HEK293T (cell line): ENCODE data around the gene RNF40.

Experiments
- CTCF ChIA-PET: fragments of 350-600 bp; formaldehyde crosslinking; extraction: SDS; loops from one replicate; lab custom pipeline; 2021; ENCODE audit warnings: antibody characterized with exemption, inconsistent platforms; lab: Yijun Ruan, JAX
- POLR2A ChIA-PET: fragments of 350-600 bp; formaldehyde crosslinking; extraction: SDS; loops from one replicate; lab custom pipeline; 2020; ENCODE audit warnings: antibody characterized with exemption, inconsistent platforms; lab: Yijun Ruan, JAX
- DNase-seq: peaks from one replicate; pipeline ENCODE4 v3.0.0; 2012; ENCODE audit warnings: mixed read lengths; ENCODE audit errors: extremely low spot score
- ARNT ChIP-seq: fragments of 450-650 bp; IDR thresholded peaks from 2 replicates; pipeline ENCODE4 v1.6.1; 2017; ENCODE audit warnings: mild to moderate bottlenecking
- BHLHE40 ChIP-seq: fragments of 450-650 bp; IDR thresholded peaks from 2 replicates; pipeline ENCODE4 v1.6.1; 2016; ENCODE audit warnings: mild to moderate bottlenecking, moderate library complexity, borderline replicate concordance
- CTBP1 ChIP-seq: fragments of 450-650 bp; IDR thresholded peaks from 2 replicates; pipeline ENCODE4 v1.6.1; 2016; ENCODE audit warnings: borderline replicate concordance
- ELF4 ChIP-seq: fragments of 450-650 bp; IDR thresholded peaks from 2 replicates; pipeline ENCODE4 v1.6.1; 2017; ENCODE audit warnings: antibody characterized with exemption
- FOXA1 ChIP-seq: fragments of 450-650 bp; IDR thresholded peaks from 2 replicates; pipeline ENCODE4 v1.6.1; 2016; ENCODE audit warnings: mild to moderate bottlenecking
- FOXK2 ChIP-seq: fragments of 450-650 bp; IDR thresholded peaks from 2 replicates; pipeline ENCODE4 v1.6.1; 2016; ENCODE audit warnings: mild to moderate bottlenecking
- FOXM1 ChIP-seq: fragments of 450-650 bp; IDR thresholded peaks from 2 replicates; pipeline ENCODE4 v1.6.1; 2017; ENCODE audit warnings: mild to moderate bottlenecking, borderline replicate concordance
- HDGF ChIP-seq: fragments of 450-650 bp; IDR thresholded peaks from 2 replicates; pipeline ENCODE4 v1.6.1; 2017; ENCODE audit warnings: antibody characterized with exemption, borderline replicate concordance
- L3MBTL2 ChIP-seq: fragments of 450-650 bp; conservative IDR thresholded peaks from 2 replicates; pipeline ENCODE4 v1.6.1; 2016; ENCODE audit warnings: mild to moderate bottlenecking
- LEF1 ChIP-seq: fragments of 450-650 bp; IDR thresholded peaks from 2 replicates; pipeline ENCODE4 v1.6.1; 2017; ENCODE audit warnings: mild to moderate bottlenecking, borderline replicate concordance
- NFRKB ChIP-seq: fragments of 450-650 bp; IDR thresholded peaks from 2 replicates; pipeline ENCODE4 v1.6.1; 2016; ENCODE audit warnings: mild to moderate bottlenecking, moderate library complexity
- SP1 ChIP-seq: fragments of 450-650 bp; IDR thresholded peaks from 2 replicates; pipeline ENCODE4 v1.6.1; 2017
- SUZ12 ChIP-seq: fragments of 450-650 bp; IDR thresholded peaks from 2 replicates; pipeline ENCODE4 v1.6.1; 2016; ENCODE audit warnings: mild to moderate bottlenecking
- TARDBP ChIP-seq: fragments of 450-650 bp; IDR thresholded peaks from 2 replicates; pipeline ENCODE4 v1.6.1; 2016
- ZNF384 ChIP-seq: fragments of 450-650 bp; IDR thresholded peaks from 2 replicates; pipeline ENCODE4 v1.6.1; 2016
- TF ChIP-seq, protein P1 (sequence below): fragments of 450-650 bp; IDR thresholded peaks from 2 replicates; pipeline ENCODE4 v1.6.1; 2016

Gene RNF40

DNA sequence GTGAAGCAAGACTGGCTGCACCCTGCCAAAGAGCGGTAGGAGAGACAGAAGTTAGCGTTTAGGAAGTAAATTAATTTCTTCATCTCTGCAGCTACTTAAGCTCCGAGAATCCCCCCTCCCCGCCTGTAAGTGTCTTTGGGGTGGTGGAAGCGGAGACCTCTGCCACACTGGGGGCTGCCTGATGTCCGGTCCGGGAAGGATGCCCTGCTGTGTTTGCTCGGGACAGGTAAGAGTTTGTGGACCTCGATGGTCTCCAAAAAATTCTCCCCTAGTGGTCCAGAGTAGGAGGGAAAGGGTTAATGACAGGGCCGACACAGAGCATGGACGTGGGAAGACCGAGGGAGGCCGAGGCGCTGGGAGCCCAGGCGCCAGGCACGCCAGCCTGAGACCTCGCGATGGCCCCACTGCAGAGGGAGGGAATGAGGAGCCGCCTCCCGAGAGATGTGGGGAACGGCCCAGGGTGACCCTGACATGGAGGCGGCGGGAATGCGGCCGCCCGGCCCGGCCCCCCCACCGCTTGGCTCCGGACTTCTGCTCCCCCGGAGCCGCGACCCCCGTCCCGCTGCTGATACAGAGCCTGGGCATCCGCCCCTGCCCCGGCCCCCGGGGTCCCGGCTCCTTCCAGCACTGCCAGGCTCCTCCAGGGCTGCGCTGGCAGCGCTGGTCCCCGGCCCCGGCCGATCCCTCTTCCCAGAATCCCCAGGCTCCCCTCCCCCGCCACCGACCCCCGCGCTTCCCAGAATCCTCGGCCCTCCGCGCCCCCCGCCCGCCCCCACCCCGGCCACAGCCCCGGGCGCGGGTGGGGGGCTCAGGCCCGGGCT, 24.2 kb downstream of the RNF40 start:
- DNase-seq, result peak; percentile 86
- ChIA-PET POLR2A (interaction anchor here (0.5 to 22.0 kb wide), 16 partner anchors 9 to 156 kb away, joined by 3 to 599 read pairs (median 5); partner anchors contain the start of gene PHKG2), CTCF (interaction anchor here (0.6 kb wide), 3 partner anchors 19 to 754 kb away, joined by 3 to 4 read pairs (median 3); no protein-coding TSS in a partner anchor)
- TF ChIP-seq L3MBTL2 (peak; percentile 72), FOXM1 (no peak), NFRKB (0 out of 2 replicates have a peak, but pooled peaks have one; percentile 28)

DNA sequence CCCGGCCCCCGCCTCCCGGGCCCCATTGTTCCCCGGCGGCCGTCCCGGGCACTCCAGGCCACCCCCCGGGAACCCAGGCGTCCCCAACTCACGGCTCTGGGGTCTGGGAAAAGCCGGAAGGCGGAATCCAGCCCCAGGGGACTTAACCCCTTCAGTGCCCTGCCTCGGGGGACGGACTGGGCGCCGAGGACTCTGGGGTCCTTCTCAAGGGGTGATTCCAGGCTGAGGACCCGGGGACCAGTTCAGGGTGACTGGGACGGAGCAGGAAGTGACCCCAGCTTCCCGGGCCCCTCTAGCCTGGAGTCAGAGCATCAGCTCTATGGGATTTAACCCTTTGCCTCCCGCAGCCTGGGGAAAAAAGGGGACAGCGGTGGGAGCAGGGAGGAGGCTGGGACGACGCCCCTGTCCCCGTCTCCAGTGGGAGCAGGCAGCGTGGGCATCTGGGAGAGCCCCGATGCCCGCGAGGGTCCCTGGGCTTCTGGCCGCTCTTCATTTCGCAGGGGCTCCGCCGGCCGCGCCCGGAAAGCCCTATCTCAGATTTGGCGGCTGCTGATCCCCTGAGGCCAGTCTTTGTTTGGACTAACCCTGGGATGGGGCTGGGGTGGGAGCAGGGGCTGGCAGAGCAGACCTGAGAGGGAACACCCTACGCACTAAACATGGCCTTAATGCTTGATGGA, 25.0 kb downstream of the RNF40 start, which contains the start of gene ZNF629:
TSS of gene ZNF629 (minus strand) at position 270 of the 677 bp plus-strand sequence. CDS start 2,723 bp downstream, outside the sequence.
- peak; percentile 20; the same call in 1 of the 2 replicates for TF ChIP-seq ARNT
- TF ChIP-seq ZNF384, result no peak
- TF ChIP-seq, protein P1, sequence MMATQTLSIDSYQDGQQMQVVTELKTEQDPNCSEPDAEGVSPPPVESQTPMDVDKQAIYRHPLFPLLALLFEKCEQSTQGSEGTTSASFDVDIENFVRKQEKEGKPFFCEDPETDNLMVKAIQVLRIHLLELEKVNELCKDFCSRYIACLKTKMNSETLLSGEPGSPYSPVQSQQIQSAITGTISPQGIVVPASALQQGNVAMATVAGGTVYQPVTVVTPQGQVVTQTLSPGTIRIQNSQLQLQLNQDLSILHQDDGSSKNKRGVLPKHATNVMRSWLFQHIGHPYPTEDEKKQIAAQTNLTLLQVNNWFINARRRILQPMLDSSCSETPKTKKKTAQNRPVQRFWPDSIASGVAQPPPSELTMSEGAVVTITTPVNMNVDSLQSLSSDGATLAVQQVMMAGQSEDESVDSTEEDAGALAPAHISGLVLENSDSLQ, result no peak
- peak; percentile 66 for TF ChIP-seq L3MBTL2
- peak; percentile 72; the same call in 1 of the 2 replicates for TF ChIP-seq FOXM1
- no peak for TF ChIP-seq SP1
- TF ChIP-seq NFRKB, result no peak; the same call in 1 of the 2 replicates
- peak; percentile 68 for TF ChIP-seq ELF4
- DNase-seq, result peak; percentile 86
- POLR2A ChIA-PET, result interaction anchor here (0.5 to 22.0 kb wide), 14 partner anchors 9 to 155 kb away, joined by 3 to 599 read pairs (median 5); partner anchors contain the start of genes PHKG2 and SRCAP
- CTCF ChIA-PET, result interaction anchor here (0.6 to 1.2 kb wide), 4 partner anchors 18 to 755 kb away, joined by 3 to 5 read pairs (median 4); no protein-coding TSS in a partner anchor

DNA sequence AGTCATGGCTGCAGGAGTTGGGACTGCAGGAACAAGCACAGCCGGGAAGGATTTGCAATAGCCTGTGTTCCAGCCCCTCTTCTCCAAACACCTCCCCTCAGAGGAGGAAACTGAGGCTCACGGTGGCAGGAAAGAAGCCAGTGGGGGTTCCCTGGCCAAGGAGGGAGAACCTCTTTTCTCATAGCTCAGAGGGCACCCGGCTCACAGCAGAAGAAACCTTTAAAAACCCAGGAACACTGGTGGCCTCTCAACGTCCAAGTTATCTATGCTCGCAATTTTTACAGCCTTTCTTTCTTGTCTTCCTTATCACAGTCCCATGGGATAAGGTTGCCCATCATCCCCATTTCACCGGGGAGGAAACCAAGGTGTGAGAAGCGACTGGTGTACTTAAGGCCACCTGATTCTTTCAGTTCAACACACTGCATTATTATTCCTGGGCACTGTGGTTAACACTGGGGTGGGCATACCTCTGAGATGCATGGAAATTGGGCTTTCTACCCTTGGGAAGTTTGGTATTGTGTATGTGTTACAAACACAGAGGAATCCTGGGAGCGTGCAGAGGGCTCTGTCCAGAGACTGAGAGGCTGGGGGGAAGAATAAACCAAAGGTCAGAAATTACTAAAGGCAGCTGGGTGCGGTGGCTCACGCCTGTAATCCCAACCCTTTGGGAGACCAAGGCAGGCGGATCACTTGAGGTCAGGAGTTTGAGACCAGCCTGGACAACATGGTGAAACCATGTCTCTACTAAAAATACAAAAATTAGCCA, 25.7 kb downstream of the RNF40 start:
- no peak for TF ChIP-seq HDGF
- TF ChIP-seq FOXK2, result no peak
- TF ChIP-seq, protein P1, result no peak
- TF ChIP-seq ELF4, result no peak
- no peak for TF ChIP-seq FOXM1
- no peak for TF ChIP-seq FOXA1
- no peak for TF ChIP-seq ARNT
- no peak for TF ChIP-seq LEF1
- TF ChIP-seq NFRKB, result no peak
- no peak for TF ChIP-seq TARDBP
- no peak for TF ChIP-seq ZNF384
- no peak for TF ChIP-seq SP1
- no peak for TF ChIP-seq L3MBTL2
- no peak for TF ChIP-seq BHLHE40
- no peak for TF ChIP-seq CTBP1
- POLR2A ChIA-PET, result interaction anchor here (0.6 to 22.0 kb wide), 14 partner anchors 8 to 154 kb away, joined by 3 to 599 read pairs (median 6); partner anchors contain the start of genes PHKG2 and SRCAP
- DNase-seq, result no peak
- CTCF ChIA-PET, result interaction anchor here (1.0 to 1.3 kb wide), 3 partner anchors 18 to 88 kb away, joined by 3 to 7 read pairs (median 5); no protein-coding TSS in a partner anchor

DNA sequence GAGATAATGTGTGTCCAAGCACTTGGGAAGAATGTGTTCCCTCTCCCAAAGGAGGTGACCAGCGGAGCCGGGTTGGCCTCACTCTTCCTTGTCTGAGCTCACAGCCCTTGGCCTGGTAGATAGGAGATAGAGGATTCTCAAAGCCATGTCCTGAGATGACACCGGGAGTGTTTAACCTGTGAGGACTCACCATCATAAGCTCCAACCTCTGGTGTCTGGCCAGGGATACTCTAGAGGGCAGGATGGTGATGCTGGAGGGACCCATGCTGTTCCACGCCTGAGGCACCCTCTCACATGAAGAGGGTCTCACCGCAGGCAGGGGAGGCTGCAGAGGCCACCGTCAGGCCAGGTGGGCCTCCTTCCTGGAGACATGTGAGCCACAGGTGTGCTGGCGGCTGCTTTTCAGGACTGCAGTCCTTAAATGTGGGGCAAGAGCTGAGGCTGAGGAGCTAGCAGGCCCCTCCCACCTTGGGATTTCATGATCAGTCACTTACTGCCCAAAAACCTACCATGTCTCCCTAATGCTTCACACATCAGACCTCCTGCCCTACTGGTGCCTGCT, 31.5 kb downstream of the RNF40 start:
- CTCF ChIA-PET, result interaction anchor here (0.8 to 1.2 kb wide), 2 partner anchors 9 to 51 kb away, joined by 3 to 4 read pairs; no protein-coding TSS in a partner anchor
- DNase-seq, result no peak
- POLR2A ChIA-PET, result interaction anchor here (1.0 to 22.0 kb wide), 3 partner anchors 15 to 18 kb away, joined by 4 to 599 read pairs (median 7); no protein-coding TSS in a partner anchor
- TF ChIP-seq CTBP1 (no peak), ZNF384 (no peak), NFRKB (no peak), LEF1 (no peak), SUZ12 (no peak)

DNA sequence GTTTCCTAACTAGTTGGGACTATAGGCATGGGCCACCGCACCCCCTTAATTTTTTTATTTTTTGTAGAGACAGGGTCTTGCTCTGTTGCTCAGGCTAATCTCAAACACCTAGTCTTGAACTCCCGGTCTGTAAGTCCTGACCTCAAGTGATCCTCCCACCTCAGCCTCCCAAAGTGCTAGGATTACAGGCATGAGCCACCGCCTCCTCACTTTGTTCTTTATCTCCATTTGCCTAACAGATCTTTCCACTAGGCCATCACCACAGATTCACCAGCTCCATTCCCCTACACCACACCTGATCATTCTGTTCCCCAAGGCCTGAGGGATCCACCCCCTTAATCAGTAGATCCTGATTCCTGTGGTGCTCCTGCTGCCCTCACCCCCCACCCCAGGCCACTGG, 32.5 kb downstream of the RNF40 start:
- TF ChIP-seq LEF1, result no peak
- POLR2A ChIA-PET, result interaction anchor here (22.0 kb wide), 1 partner anchor 14 kb away, joined by 599 read pairs; no protein-coding TSS in a partner anchor
- no peak for DNase-seq
- CTCF ChIA-PET, result interaction anchor here (1.1 to 1.8 kb wide), 2 partner anchors 10 to 13 kb away, joined by 8 read pairs; no protein-coding TSS in a partner anchor
